Ascending aorta (tissue), 2 donors: ENCODE data around the gene VSTM5. TPM values are rescaled to one million over a fixed set of nuclear protein-coding genes. Genes with fewer than 3 reads are reported as not detected.
"Not testable (repeated sequence)": the region's sequence is repeated elsewhere in the genome, so short reads cannot be mapped to it uniquely, and the experiment has no call there.

Experiments used
- DNase-seq, 2 donors: peaks; one replicate each; pipeline ENCODE4 v3.0.0-alpha.2; 2019; ENCODE audit warnings: low spot score in 2 of 2
- H3K27ac ChIP-seq, 2 donors: fragments of 200-600 bp; sonication (generic); one replicate each; pipeline ENCODE4 v1.5.1; 2016 to 2017; ENCODE audit warnings: mild to moderate bottlenecking in 1 of 2
- H3K27me3 ChIP-seq: fragments of 200-600 bp; sonication (generic); one replicate; pipeline ENCODE4 v1.5.1; 2017
- H3K36me3 ChIP-seq, 2 donors: fragments of 200-600 bp; sonication (generic); one replicate each; pipeline ENCODE4 v1.5.1; 2016
- H3K4me1 ChIP-seq, 2 donors: fragments of 200-600 bp; sonication (generic); one replicate each; pipeline ENCODE4 v1.5.1; 2016 to 2017; ENCODE audit warnings: mild to moderate bottlenecking in 1 of 2
- H3K4me3 ChIP-seq, 2 donors: fragments of 200-600 bp; sonication (generic); one replicate each; pipeline ENCODE4 v1.5.1; 2016 to 2017; ENCODE audit warnings: mild to moderate bottlenecking in 1 of 2
- H3K9me3 ChIP-seq, 2 donors: fragments of 200-600 bp; sonication (generic); one replicate each; pipeline ENCODE4 v1.5.1; 2016
- intact Hi-C: fragments of 100-400 bp; cut with DNase I; formaldehyde crosslinking; loops from one replicate; pipeline ENCODE4 v1.15.1; 2023
- total RNA-seq: library from RNA; depleted of rRNA; stranded (reverse); fragments of >200 nt; gene quantifications from one replicate; pipeline ENCODE4 v1.1.0, GENCODE V29; 2016
- TF ChIP-seq, protein P1 (sequence below), 3 experiments: fragments of 200-600 bp in 2 of 3; fragments of 450-650 bp in 1 of 3; sonication (generic) in 2 of 3; IDR thresholded peaks; one replicate each; pipeline ENCODE4 v1.5.1; 2016 to 2019; ENCODE audit warnings: antibody characterized with exemption in 3 of 3, mild to moderate bottlenecking in 1 of 3, moderate library complexity in 1 of 3

The VSTM5 gene
- total RNA-seq, 1 donor from 2014 or later = not detected

DNA sequence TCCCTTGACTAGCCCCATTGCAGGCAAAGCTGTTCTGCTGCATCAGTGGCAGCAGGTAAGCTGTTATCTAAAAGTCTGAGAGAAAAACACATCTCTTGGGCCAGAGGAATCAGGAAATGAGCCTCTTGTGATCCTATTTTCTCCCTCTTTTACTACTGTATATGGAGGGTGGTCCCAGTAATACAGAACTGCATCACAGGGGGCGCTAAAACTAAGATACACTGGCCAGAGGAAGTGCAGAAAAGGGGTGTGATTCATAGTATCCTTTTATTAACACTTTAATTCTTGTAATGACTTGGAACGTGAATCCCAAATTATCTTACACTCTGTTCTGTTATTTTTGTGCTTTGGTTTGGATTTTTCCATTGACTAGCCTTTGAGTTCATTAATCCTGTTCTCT, 75.1 kb downstream of the VSTM5 start:
- Histone ChIP-seq H3K4me1 (no peaks in the 10 kb centered on the region), H3K27ac (no peak overlapping the region), H3K36me3 (no peaks in the 10 kb centered on the region), H3K27me3 (no peaks in the 10 kb centered on the region), H3K4me3 (no peak overlapping the region), H3K9me3 (no peaks in the 10 kb centered on the region)
- no peak for DNase-seq
- intact Hi-C loops = no loop called here
- TF ChIP-seq, protein P1, sequence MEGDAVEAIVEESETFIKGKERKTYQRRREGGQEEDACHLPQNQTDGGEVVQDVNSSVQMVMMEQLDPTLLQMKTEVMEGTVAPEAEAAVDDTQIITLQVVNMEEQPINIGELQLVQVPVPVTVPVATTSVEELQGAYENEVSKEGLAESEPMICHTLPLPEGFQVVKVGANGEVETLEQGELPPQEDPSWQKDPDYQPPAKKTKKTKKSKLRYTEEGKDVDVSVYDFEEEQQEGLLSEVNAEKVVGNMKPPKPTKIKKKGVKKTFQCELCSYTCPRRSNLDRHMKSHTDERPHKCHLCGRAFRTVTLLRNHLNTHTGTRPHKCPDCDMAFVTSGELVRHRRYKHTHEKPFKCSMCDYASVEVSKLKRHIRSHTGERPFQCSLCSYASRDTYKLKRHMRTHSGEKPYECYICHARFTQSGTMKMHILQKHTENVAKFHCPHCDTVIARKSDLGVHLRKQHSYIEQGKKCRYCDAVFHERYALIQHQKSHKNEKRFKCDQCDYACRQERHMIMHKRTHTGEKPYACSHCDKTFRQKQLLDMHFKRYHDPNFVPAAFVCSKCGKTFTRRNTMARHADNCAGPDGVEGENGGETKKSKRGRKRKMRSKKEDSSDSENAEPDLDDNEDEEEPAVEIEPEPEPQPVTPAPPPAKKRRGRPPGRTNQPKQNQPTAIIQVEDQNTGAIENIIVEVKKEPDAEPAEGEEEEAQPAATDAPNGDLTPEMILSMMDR (IDR thresholded peaks at IDR 0.05) = no peak

DNA sequence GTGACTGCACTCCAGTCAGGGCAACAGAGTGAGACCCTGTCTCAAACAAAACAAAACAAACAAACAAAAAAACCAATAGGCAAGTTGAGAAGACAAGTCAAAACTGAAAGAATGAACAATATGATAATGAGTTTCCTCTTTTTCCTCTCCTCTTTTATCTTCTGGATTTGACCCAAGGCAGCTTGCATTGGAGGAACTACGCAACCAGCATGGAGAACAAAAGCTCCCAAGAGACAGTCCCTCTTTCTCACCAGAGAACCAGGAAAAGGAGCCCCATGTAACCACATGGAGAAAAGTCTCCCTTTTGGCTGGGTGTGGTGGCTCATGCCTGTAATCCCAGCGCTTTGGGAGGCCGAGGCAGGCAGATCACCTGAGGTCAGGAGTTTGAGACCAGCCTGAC, 75.9 kb downstream of the VSTM5 start:
- H3K4me1 ChIP-seq, DNase-seq, H3K4me3 ChIP-seq, intact Hi-C loops, H3K36me3 ChIP-seq, H3K9me3 ChIP-seq, H3K27ac ChIP-seq, H3K27me3 ChIP-seq: not testable (repeated sequence)

DNA sequence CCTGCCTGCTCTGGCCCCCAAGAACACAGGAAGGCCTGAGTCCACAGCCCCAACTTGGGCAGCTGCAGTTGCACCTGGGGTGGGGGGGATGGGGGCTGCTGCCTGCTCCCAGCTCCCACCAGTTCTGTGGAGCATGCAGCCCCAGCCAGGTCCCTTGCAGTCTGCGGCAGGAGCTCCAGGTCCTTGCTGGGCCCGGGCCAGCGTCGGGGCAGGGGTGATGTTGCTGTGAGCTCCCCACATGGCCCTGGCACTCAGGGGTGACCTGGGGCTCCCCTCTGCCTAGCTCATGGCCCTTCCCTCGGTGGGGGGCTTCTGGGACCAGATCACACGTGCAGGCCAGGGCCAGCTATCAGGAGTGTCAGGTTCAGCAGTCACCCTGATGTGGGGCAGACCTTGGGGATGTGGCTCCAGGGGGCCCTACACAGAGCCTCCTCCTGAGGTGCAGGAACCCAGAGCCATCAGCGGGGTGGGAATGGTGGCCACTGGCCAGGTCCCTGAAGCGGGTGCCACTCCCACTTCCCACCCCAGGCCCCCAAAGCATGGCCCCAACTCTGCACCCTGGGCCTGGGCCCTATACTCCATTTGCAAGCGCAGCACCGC, 76.7 kb downstream of the VSTM5 start:
- TF ChIP-seq, protein P1 (IDR thresholded peaks at IDR 0.05) = no peak
- no peak for DNase-seq
- no peaks in the 10 kb centered on the region for H3K27me3 ChIP-seq
- no peak overlapping the region for H3K4me3 ChIP-seq
- no peaks in the 10 kb centered on the region for H3K4me1 ChIP-seq
- no peak overlapping the region for H3K27ac ChIP-seq
- no peaks in the 10 kb centered on the region for H3K36me3 ChIP-seq
- intact Hi-C loops = no loop called here
- H3K9me3 ChIP-seq = no peaks in the 10 kb centered on the region

DNA sequence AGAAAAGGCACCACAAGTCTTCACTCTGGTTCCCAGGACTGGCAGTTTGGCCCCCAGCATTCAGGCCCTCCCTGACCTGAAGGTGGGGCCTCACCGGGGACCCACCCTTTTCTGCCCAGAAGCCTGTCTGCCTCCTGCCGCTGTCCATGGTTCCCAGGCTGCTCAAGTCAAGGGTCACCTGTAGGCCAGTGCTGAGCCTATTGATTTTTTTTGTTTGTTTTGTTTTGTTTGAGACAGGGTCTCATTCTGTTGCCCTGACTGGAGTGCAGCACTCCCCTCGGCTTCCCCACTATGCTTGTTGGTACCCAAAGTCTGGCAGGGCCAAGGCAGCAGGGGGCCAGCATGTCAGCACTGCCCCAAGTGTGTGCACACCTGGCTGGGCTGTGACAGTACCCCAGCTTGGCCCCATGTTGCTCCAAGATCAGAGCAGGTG, 77.4 kb downstream of the VSTM5 start:
- no peaks in the 10 kb centered on the region for H3K9me3 ChIP-seq
- H3K4me1 ChIP-seq = no peaks in the 10 kb centered on the region
- no peak for DNase-seq
- no peak overlapping the region for H3K27ac ChIP-seq
- H3K36me3 ChIP-seq = no peaks in the 10 kb centered on the region
- no peak overlapping the region for H3K4me3 ChIP-seq
- no peaks in the 10 kb centered on the region for H3K27me3 ChIP-seq
- intact Hi-C loops = no loop called here
- TF ChIP-seq, protein P1 (IDR thresholded peaks at IDR 0.05) = no peak

DNA sequence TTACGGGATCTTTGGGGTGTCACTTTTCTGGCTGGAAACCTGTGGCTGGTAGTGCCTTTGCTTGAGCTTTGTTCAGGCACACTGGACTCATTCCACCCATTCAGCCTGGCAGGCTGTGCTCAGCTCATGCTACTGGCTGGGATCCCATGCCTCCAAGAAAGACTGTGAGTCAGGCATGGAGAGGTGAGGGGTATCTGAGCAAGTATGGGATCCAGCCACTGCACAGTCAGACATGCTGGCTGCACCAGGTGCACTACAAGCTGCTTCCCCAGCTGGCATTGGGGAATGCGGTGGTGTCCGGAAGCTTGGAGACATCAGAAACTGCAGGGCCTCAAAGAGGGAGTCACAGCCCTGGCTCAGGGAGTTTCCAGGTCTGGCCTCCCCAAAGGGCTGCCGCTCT, 78.3 kb downstream of the VSTM5 start:
- no peaks in the 10 kb centered on the region for H3K27me3 ChIP-seq
- TF ChIP-seq, protein P1 (IDR thresholded peaks at IDR 0.05) = no peak
- no peak for DNase-seq
- no peaks in the 10 kb centered on the region for H3K4me1 ChIP-seq
- no peaks in the 10 kb centered on the region for H3K9me3 ChIP-seq
- no peak overlapping the region for H3K4me3 ChIP-seq
- H3K36me3 ChIP-seq = no peaks in the 10 kb centered on the region
- intact Hi-C loops = no loop called here
- H3K27ac ChIP-seq = no peak overlapping the region

DNA sequence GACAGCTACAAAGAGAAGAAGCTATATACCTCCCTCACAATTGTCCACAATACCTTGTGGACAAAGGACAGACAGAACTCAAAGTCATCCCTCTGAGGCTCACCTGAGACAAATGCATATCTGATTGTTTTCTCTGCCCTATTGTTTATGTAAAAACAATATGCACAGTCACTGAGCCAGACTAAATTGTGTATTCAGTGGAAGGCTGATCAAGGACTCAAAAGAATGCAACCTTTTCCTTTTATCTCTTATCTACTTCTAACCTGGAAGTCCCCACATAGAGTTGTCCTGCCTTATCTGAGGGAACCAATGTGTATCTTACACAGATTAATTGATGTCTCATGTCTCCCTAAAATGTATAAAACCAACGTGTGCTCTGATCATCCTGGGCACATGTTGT, 80.3 kb downstream of the VSTM5 start:
- Histone ChIP-seq H3K4me3 (no peak overlapping the region), H3K9me3 (no peaks in the 10 kb centered on the region), H3K36me3 (no peaks in the 10 kb centered on the region), H3K27ac (no peak overlapping the region), H3K27me3 (no peaks in the 10 kb centered on the region), H3K4me1 (no peaks in the 10 kb centered on the region)
- no peak for DNase-seq
- intact Hi-C loops = no loop called here
- TF ChIP-seq, protein P1 (IDR thresholded peaks at IDR 0.05) = no peak

Other genes starting within 250 kb of the VSTM5 start
- gene CEP295, start 188.9 kb downstream of the VSTM5 start, total RNA-seq = 21.4 TPM
- gene TAF1D, start 109.1 kb downstream of the VSTM5 start, total RNA-seq = 81.1 TPM
- gene C11orf54, start 108.9 kb downstream of the VSTM5 start, total RNA-seq = 3.9 TPM
- gene MED17, start 66.3 kb downstream of the VSTM5 start, total RNA-seq = 12.6 TPM
- gene HEPHL1, start 170.7 kb upstream of the VSTM5 start, total RNA-seq = not detected